ENCODE measurements around the gene GPX6.
"Not testable (repeated sequence)": the region's sequence is repeated elsewhere in the genome, so short reads cannot be mapped to it uniquely, and the experiment has no call there.

The GPX6 gene

DNA sequence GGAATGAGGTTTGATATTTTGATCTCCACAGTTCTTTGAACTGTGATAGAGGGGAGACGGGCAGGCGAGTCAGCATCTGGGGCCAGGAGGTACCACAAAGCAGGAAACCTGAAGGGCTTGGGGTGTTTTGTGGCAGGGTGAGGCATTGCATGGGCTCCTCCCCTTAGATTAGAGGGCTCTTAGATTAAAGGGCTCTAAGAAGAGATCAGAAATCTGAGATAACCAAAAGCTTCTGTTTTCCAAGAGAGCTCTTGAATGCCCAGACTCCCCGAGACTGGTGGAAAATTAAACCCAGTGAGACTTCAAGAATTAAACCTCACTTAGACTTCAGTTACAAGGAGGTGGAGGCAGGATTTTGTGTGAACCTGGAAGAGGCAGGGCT is 7.6 kb upstream of the GPX6 start:
- no peak for TF ChIP-seq YY1 (IDR thresholded peaks at IDR 0.05; ENCODE audit: insufficient read depth, insufficient read length)
- Histone ChIP-seq H3K9ac (ENCODE audit: insufficient read length, low read depth) (no peak overlapping the region), H3K27me3 (ENCODE audit: insufficient read depth, insufficient read length) (no peaks in the 10 kb centered on the region), H3K4me3 (ENCODE audit: insufficient read length, low read depth) (no peak overlapping the region), H3K36me3 (ENCODE audit: insufficient read depth, insufficient read length, low read length) (no peaks in the 10 kb centered on the region), H3K4me1 (ENCODE audit: insufficient read depth, insufficient read length) (peaks cover 2% of the 10 kb centered on the region), H3K9me3 (ENCODE audit: insufficient read depth, low read length) (no peaks in the 10 kb centered on the region)
- DNase-seq (ENCODE audit: low read depth, low spot score) = no peak

DNA sequence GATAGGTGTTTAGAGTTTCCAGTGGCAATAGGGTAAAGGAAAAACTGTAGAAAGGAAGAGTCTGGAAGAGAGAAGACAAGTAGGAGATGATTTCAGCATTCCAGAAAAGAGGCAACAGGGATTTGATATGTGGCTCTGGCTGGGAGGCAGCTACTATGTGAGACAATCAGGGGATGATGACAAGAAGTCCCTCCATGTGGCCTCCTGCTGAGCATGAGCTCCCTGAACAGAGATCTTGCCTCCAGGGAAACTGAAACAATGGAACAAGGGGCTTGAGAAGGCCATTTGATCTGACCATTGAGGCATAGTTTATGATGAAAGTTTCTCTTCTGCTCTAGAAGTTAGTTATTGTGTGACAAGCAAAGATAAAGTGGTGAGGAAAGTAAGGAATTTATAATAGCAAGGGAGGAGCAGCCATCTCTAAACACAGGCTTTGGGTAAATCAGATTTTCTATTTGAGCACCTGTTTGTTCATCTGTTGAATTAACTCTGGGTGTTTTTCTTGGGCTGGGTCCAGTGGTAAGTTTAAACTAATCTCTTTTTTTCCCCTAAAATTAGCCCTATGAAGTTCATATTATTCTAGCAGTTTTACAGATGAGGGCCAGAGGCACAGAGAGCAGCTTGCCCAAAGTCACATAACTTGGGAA is 7.1 kb upstream of the GPX6 start:
- Histone ChIP-seq H3K36me3 (ENCODE audit: insufficient read depth, insufficient read length, low read length) (no peaks in the 10 kb centered on the region), H3K9me3 (ENCODE audit: insufficient read depth, low read length) (no peaks in the 10 kb centered on the region), H3K27me3 (ENCODE audit: insufficient read depth, insufficient read length) (no peaks in the 10 kb centered on the region), H3K4me1 (ENCODE audit: insufficient read depth, insufficient read length) (peaks cover 2% of the 10 kb centered on the region), H3K9ac (ENCODE audit: insufficient read length, low read depth) (no peak overlapping the region), H3K4me3 (ENCODE audit: insufficient read length, low read depth) (no peak overlapping the region)
- no peak for TF ChIP-seq YY1 (IDR thresholded peaks at IDR 0.05; ENCODE audit: insufficient read depth, insufficient read length)
- TF ChIP-seq SUZ12 (IDR thresholded peaks at IDR 0.05; ENCODE audit: extremely low read depth, insufficient read depth, insufficient read length) = no peak
- TF ChIP-seq ZNF274 (IDR thresholded peaks at IDR 0.05; ENCODE audit: low read depth, low read length) = no peak
- no peak for DNase-seq (ENCODE audit: low read depth, low spot score)

DNA sequence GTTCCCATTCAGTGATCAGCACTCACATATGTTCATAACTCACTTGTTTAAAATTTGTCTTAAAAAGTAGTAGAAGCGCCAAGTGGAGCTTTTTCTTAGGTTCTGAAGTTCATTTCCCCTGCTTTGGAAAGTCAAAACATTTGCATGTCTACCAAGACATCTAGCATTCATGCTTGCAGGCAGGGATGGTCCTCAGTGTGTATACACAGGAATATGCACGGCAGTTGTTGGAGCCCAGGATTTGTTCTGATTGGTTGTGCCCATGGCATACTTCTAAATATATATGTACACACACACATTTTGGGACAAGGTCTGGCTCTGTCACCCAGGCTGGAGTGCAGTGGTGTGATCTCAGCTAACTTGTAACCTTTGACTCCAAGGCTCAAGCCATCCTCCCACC is 2.4 kb upstream of the GPX6 start:
- Histone ChIP-seq H3K4me3 (ENCODE audit: insufficient read length, low read depth) (no peak overlapping the region), H3K27me3 (ENCODE audit: insufficient read depth, insufficient read length) (no peaks in the 10 kb centered on the region), H3K4me1 (ENCODE audit: insufficient read depth, insufficient read length) (no peaks in the 10 kb centered on the region), H3K9me3 (ENCODE audit: insufficient read depth, low read length) (no peaks in the 10 kb centered on the region), H3K9ac (ENCODE audit: insufficient read length, low read depth) (no peak overlapping the region), H3K36me3 (ENCODE audit: insufficient read depth, insufficient read length, low read length) (no peaks in the 10 kb centered on the region)
- no peak for TF ChIP-seq SUZ12 (IDR thresholded peaks at IDR 0.05; ENCODE audit: extremely low read depth, insufficient read depth, insufficient read length)
- no peak for TF ChIP-seq YY1 (IDR thresholded peaks at IDR 0.05; ENCODE audit: insufficient read depth, insufficient read length)
- no peak for TF ChIP-seq ZNF274 (IDR thresholded peaks at IDR 0.05; ENCODE audit: low read depth, low read length)
- no peak for DNase-seq (ENCODE audit: low read depth, low spot score)

DNA sequence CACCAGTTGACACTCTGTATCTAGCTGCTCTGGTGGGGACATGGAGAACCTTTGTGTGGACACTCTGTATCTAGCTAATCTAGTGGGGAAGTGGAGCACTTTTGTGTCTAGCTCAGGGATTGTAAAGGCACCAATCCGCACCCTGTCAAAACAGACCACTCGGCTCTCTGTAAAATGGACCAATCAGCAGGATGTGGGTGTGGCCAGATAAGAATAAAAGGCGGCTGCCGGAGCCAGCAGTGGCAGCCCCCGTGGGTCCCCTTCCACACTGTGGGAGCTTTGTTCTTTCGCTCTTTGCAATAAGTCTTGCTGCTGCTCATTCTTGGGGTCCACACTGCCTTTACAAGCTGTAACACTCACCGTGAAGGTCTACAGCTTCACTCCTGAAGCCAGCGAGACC is 3.2 kb downstream of the GPX6 start:
- not testable (repeated sequence) for DNase-seq (ENCODE audit: low read depth, low spot score); H3K36me3 ChIP-seq (ENCODE audit: insufficient read depth, insufficient read length, low read length); H3K9ac ChIP-seq (ENCODE audit: insufficient read length, low read depth); H3K9me3 ChIP-seq (ENCODE audit: insufficient read depth, low read length); H3K4me3 ChIP-seq (ENCODE audit: insufficient read length, low read depth); H3K4me1 ChIP-seq (ENCODE audit: insufficient read depth, insufficient read length); H3K27me3 ChIP-seq (ENCODE audit: insufficient read depth, insufficient read length)

GRCh38 chr6:28511628-28512300 is 3.8 kb downstream of the GPX6 start:
- Histone ChIP-seq H3K9me3 (ENCODE audit: insufficient read depth, low read length) (peaks cover 8% of the 10 kb centered on the region; the same call in 1 of the 2 replicates), H3K4me3 (ENCODE audit: insufficient read length, low read depth) (no peak overlapping the region), H3K36me3 (ENCODE audit: insufficient read depth, insufficient read length, low read length) (no peaks in the 10 kb centered on the region), H3K9ac (ENCODE audit: insufficient read length, low read depth) (no peak overlapping the region), H3K4me1 (ENCODE audit: insufficient read depth, insufficient read length) (no peaks in the 10 kb centered on the region), H3K27me3 (ENCODE audit: insufficient read depth, insufficient read length) (no peaks in the 10 kb centered on the region)
- TF ChIP-seq YY1 (IDR thresholded peaks at IDR 0.05; ENCODE audit: insufficient read depth, insufficient read length) = no peak
- TF ChIP-seq ZNF274 (IDR thresholded peaks at IDR 0.05; ENCODE audit: low read depth, low read length) = no peak
- TF ChIP-seq SUZ12 (IDR thresholded peaks at IDR 0.05; ENCODE audit: extremely low read depth, insufficient read depth, insufficient read length) = no peak
- no peak for DNase-seq (ENCODE audit: low read depth, low spot score)

DNA sequence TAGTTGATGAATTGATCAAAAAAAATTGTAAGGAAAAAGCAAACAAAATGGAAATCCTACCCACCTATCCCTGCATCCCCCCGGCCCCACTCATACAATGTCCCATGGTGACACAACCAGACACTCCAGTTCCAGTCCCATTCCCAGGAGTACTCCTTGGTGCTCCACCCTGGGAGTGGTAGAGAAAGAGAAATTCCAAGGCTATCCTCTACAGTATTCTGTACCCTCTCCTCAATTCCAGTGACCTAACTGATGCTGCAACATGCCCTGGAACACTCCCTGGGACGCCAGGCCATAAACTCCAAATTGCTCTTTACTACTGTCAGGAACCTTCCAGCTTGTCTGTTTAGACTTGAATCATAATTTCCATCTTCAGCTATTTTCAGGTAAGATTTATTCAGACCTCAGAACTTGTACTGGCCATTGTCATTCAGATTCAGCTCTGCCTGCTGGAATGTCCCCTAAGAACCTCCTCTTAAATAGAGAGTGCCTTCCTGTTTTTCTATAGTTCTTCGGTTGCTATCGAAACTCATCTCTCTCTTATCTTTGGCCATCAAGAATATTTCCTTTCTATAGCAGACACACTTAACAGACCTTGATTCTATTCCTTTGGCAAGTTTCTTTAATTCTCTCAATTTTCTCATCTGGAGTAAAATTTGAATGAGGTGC is 8.7 kb downstream of the GPX6 start:
- H3K4me3 ChIP-seq (ENCODE audit: insufficient read length, low read depth) = no peak overlapping the region
- DNase-seq (ENCODE audit: low read depth, low spot score) = no peak

DNA sequence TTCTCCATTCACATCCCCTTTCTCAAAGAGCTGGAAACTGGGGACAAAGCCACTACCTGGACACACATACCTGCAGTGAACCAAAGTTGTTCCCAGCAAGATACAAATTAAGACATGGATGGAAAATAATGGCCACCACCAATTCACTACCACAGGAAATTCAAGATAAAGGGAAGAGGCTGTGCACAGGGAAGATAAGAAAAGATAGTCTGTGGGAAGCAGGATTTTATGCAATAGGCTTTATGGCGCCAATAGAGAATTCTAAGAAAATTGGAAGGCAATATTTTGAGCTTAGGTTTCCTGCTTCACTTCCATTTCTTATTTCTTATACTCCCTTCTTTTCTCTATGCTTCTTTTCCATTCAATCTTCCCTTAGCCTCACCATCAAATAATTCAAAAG is 9.9 kb downstream of the GPX6 start:
- H3K9me3 ChIP-seq (ENCODE audit: insufficient read depth, low read length) = 0 out of 2 replicates have a peak, but pooled peaks cover 3% of the 10 kb centered on the region
- no peaks in the 10 kb centered on the region for H3K4me1 ChIP-seq (ENCODE audit: insufficient read depth, insufficient read length)
- no peaks in the 10 kb centered on the region for H3K27me3 ChIP-seq (ENCODE audit: insufficient read depth, insufficient read length)
- no peak overlapping the region for H3K4me3 ChIP-seq (ENCODE audit: insufficient read length, low read depth)
- TF ChIP-seq SUZ12 (IDR thresholded peaks at IDR 0.05; ENCODE audit: extremely low read depth, insufficient read depth, insufficient read length) (no peak), YY1 (IDR thresholded peaks at IDR 0.05; ENCODE audit: insufficient read depth, insufficient read length) (no peak), ZNF274 (IDR thresholded peaks at IDR 0.05; ENCODE audit: low read depth, low read length) (no peak)
- no peaks in the 10 kb centered on the region for H3K36me3 ChIP-seq (ENCODE audit: insufficient read depth, insufficient read length, low read length)
- no peak for DNase-seq (ENCODE audit: low read depth, low spot score)
- H3K9ac ChIP-seq (ENCODE audit: insufficient read length, low read depth) = no peak overlapping the region

More for the DNA sequence above, 8.7 kb downstream of the GPX6 start:
- TF ChIP-seq ZNF274 (IDR thresholded peaks at IDR 0.05; ENCODE audit: low read depth, low read length) (no peak), YY1 (IDR thresholded peaks at IDR 0.05; ENCODE audit: insufficient read depth, insufficient read length) (no peak), SUZ12 (IDR thresholded peaks at IDR 0.05; ENCODE audit: extremely low read depth, insufficient read depth, insufficient read length) (no peak)
- Histone ChIP-seq H3K9me3 (ENCODE audit: insufficient read depth, low read length) (peaks cover 8% of the 10 kb centered on the region; the same call in 1 of the 2 replicates), H3K9ac (ENCODE audit: insufficient read length, low read depth) (no peak overlapping the region), H3K4me1 (ENCODE audit: insufficient read depth, insufficient read length) (no peaks in the 10 kb centered on the region), H3K27me3 (ENCODE audit: insufficient read depth, insufficient read length) (no peaks in the 10 kb centered on the region), H3K36me3 (ENCODE audit: insufficient read depth, insufficient read length, low read length) (no peaks in the 10 kb centered on the region)

DNA sequence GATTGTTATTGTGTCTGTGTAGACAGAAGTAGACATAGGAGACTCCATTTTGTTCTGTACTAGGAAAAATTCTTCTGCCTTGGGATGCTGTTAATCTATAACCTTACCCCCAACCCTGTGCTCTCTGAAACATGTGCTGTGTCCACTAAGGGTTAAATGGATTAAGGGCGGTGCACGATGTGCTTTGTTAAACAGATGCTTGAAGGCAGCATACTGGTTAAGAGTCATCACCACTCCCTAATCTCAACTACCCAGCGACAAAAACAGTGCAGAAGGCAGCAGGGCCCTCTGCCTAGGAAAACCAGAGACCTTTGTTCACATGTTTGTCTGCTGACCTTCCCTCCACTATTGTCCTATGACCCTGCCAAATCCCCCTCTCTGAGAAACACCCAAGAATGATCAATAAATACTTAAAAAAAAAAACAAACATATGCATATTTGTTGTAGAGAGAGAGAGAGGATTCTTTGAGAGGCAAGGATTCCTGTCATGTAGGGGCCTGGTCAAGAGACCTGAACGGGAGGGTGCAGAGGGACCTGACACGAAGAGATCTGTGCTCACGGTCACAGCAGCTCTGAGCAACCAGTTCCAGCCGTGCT is 12.8 kb downstream of the GPX6 start:
- not testable (repeated sequence) for H3K9ac ChIP-seq (ENCODE audit: insufficient read length, low read depth); H3K4me1 ChIP-seq (ENCODE audit: insufficient read depth, insufficient read length); H3K36me3 ChIP-seq (ENCODE audit: insufficient read depth, insufficient read length, low read length); H3K27me3 ChIP-seq (ENCODE audit: insufficient read depth, insufficient read length); H3K9me3 ChIP-seq (ENCODE audit: insufficient read depth, low read length); DNase-seq (ENCODE audit: low read depth, low spot score); H3K4me3 ChIP-seq (ENCODE audit: insufficient read length, low read depth)

DNA sequence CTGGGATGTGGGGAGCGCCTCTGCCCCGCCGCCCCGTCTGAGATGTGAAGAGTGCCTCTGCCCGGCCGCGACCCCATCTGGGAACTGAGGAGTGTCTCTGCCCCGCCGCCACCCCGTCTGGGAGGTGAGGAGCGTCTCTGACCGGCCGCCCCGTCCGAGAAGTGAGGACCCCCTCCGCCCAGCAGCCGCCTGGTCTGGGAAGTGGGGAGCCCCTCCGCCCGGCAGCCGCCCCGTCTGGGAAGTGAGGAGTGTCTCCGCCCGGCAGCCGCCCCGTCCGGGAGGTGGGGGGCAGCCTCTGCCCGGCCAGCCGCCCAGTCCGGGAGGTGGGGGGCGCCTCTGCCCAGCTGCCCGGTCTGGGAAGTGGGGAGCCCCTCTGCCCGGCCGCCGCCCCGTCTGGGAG is 13.5 kb downstream of the GPX6 start:
- H3K4me3 ChIP-seq (ENCODE audit: insufficient read length, low read depth); H3K36me3 ChIP-seq (ENCODE audit: insufficient read depth, insufficient read length, low read length); H3K9ac ChIP-seq (ENCODE audit: insufficient read length, low read depth); DNase-seq (ENCODE audit: low read depth, low spot score); H3K9me3 ChIP-seq (ENCODE audit: insufficient read depth, low read length); H3K4me1 ChIP-seq (ENCODE audit: insufficient read depth, insufficient read length); H3K27me3 ChIP-seq (ENCODE audit: insufficient read depth, insufficient read length): not testable (repeated sequence)

Measured in NT2/D1 (cell line).